Adrenal gland (tissue), 5 donors: ENCODE data around the gene OPN4.

Experiments
- POLR2A ChIP-seq, 2 donors: fragments of 450-650 bp; IDR thresholded peaks; one replicate each; pipeline ENCODE4 v1.6.1; 2017; ENCODE audit warnings: antibody characterized with exemption in 2 of 2, mild to moderate bottlenecking in 2 of 2, moderate library complexity in 1 of 2
- TF ChIP-seq, protein P1 (sequence below), 6 experiments: fragments of 450-650 bp in 4 of 6; fragments of 200-600 bp in 2 of 6; sonication (generic) in 1 of 6; IDR thresholded peaks; 1 replicate in 5 of 6; 2 replicates in 1 of 6; pipeline versions ENCODE4 v1.5.1 to v1.8.0; 2016 to 2021; ENCODE audit warnings: antibody characterized with exemption in 6 of 6, mild to moderate bottlenecking in 2 of 6, moderate library complexity in 1 of 6
- donor health status: DM: no; HTN: no; CAD: no.

GRCh38 chr10:86703176-86703575 is 48.8 kb downstream of the OPN4 start:
- TF ChIP-seq, protein P1, sequence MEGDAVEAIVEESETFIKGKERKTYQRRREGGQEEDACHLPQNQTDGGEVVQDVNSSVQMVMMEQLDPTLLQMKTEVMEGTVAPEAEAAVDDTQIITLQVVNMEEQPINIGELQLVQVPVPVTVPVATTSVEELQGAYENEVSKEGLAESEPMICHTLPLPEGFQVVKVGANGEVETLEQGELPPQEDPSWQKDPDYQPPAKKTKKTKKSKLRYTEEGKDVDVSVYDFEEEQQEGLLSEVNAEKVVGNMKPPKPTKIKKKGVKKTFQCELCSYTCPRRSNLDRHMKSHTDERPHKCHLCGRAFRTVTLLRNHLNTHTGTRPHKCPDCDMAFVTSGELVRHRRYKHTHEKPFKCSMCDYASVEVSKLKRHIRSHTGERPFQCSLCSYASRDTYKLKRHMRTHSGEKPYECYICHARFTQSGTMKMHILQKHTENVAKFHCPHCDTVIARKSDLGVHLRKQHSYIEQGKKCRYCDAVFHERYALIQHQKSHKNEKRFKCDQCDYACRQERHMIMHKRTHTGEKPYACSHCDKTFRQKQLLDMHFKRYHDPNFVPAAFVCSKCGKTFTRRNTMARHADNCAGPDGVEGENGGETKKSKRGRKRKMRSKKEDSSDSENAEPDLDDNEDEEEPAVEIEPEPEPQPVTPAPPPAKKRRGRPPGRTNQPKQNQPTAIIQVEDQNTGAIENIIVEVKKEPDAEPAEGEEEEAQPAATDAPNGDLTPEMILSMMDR (IDR thresholded peaks at IDR 0.05), result no peak
- TF ChIP-seq POLR2A (IDR thresholded peaks at IDR 0.05), result no peak
